Stimulated activated CD8-positive, alpha-beta memory T cell treated with anti-CD3 and anti-CD28 coated beads, Interleukin-15, amount 100 ng/mL, for 4 hours (primary cell): ENCODE results near the gene HAUS7.

Experiments
- DNase-seq, 2 donors: peaks; one replicate each; pipeline ENCODE4 v3.0.0-alpha.2; 2020; ENCODE audit warnings: low read depth in 2 of 2

Gene HAUS7

GRCh38 chrX:153499341-153499740, 29.0 kb upstream of the HAUS7 start:
- DNase-seq: no peak

DNA sequence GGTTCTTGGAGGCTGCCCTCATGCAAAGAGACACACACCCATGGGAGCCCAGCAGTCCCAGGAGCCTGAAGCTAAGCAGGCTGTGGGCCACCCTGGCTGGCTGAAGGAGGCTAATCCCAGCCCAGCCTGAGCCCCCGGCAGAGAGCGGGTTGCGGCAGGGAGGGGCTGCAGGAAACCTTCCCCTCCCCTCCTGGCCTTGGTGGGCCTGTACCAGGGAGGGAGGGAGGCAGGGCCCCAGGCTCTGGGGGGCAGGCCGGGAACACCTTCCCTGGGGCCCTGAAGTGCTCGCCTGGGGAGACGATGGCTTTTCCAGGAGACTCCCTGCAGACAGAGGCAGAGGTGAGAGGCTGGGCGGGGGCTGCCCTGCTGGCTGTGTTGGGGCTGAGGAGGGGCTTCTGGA, 28.1 kb upstream of the HAUS7 start:
- DNase-seq: no peak

GRCh38 chrX:153496590-153496959, 26.2 kb upstream of the HAUS7 start:
- no peak for DNase-seq

DNA sequence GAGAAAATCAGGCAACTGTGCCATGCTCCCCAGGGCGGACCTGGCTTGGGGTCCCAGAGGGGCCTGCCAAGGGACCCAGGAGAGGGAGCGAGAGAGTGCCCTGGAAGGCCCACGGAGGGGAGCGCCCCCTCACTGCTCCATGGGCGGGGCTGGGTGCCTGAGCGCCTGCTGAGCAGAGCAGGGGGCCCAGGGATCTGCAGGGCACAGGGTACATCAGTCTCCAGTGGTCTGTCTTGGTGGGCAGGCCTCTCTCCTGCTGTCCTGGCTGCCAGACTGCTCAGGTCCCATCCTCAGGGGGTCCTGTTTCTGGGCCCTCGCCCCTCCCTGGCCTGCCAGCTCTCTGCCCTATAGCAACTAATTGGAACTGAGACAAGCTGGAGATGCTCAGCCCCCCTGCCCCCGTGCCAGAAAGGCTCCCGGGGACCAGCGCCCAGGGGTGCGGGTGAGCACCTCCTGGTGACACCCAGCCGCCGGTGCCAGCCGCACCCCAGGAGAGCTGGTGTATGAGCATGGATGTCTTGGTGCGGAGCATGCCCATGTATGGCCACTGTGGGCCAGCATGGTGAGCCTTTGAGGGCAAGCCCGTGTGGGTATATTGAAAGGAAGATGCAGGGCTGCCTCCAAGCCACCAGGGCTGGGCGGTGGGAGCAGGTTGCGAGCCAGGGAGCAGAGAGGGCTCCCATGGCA, 25.7 kb upstream of the HAUS7 start:
- DNase-seq: no peak

DNA sequence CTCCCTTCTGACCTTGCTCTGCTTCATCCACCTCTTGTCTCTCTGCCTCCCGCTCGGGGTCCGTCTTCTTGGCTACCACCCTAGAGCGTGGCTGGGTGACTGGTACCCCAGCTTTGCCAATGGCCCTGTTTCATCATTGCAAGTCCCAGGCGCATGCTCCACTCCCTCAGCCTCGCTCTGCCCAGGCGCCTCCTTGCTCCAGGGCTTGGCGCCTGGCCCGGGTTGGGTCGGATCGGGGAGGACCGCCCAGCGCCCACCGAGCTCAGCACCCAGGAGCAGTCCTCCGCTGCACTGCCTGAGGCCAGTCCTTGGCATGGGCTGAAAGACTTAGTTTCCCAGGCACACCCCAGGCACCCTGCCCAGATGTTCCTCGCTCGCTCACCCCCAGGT, 25.0 kb upstream of the HAUS7 start:
- DNase-seq: no peak

DNA sequence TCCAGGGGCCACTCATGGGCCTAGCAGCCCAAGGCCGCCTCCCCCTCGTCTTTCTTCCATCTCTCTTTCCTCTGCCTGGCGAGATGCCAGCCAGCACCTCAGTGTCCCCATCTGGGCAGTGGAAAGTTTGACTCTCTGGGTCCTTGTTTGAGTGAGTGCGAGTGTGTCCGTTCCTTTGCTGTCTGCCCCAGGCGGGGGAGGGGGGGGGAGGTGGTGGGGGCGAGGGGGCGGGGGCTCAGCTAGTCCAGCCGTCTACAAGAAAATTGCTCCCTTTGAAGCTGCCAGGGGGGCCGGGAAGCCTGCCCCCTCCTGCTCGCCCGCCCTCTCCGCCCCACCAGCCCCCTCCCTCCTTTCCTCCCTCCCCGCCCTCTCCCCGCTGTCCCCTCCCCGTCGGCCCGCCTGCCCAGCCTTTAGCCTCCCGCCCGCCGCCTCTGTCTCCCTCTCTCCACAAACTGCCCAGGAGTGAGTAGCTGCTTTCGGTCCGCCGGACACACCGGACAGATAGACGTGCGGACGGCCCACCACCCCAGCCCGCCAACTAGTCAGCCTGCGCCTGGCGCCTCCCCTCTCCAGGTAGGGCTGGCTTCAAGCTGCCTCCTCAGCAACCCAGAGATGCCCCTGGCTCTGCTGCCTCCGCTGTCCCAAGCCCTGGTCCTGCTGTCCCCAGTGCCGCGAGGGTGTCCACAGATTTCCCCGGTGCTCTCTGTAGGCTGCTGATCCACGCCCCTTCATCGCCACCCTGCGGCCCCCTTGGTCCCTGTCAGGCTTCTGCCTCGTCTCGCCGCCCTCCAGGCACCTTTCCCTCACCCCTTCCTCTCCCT, 24.4 kb upstream of the HAUS7 start, which contains the start of gene BGN:
Gene BGN (plus strand): TSS at position 440 of the 821 bp plus-strand sequence. CDS start 9,652 bp downstream, outside the sequence.
- no peak for DNase-seq

DNA sequence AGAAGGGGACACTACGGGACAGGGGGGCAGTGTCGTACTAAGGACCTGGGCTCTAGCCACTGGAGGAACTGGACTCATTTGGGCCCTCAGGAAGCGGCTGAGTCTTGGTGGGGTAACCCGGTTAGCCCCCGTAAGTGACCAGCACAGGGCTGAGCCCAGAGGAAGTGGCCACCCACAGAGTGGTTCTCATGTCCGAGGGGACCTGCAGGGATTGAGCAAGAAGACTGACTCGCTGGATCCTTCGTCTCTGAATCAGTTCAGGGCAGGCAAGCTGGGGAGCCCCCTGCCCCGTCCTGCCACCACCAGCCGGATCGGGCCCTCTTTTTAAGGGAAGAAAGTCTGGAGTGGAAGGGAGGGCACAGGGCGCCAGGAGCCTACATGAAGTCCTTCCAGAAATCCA, 23.7 kb upstream of the HAUS7 start:
- no peak for DNase-seq

DNA sequence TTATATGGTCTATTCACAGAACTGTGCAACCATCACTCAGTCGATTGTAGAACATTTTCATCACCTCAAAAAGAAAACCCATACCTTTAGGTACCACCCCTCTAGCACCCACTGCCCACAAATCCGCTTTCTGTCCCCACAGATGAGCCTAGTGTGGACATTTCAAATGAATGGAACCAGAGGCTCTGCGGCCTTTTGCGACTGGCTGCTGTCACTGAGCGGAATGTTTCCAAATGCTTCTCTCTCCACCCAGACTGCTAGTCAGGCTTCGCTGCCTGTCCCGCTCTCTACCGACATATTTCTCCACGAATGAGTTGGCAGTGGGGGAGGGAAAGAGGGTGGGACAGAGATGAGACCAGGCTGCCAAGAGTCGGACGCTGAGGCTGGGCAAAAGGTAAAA, 22.7 kb upstream of the HAUS7 start:
- no peak for DNase-seq

DNA sequence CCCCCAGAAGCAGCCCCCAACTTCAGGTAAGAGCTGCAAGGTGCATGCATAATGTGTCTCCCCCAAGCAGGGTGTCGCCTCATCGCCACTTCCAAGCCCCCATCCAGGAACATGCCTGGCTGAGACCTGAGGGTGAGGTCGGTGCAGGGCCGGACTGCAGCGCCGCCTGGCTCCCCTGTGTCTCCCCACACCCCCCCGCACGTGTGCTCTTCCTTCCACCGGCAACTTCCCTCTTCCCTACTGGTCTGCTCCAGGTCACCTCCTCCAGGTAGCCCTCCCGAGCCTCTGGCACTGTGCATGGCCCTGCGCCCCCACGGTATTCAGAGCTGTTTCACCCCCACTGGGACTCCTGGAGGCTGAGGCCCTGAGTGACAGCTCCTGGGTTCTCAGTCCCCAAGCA, 22.2 kb upstream of the HAUS7 start:
- DNase-seq: no peak

DNA sequence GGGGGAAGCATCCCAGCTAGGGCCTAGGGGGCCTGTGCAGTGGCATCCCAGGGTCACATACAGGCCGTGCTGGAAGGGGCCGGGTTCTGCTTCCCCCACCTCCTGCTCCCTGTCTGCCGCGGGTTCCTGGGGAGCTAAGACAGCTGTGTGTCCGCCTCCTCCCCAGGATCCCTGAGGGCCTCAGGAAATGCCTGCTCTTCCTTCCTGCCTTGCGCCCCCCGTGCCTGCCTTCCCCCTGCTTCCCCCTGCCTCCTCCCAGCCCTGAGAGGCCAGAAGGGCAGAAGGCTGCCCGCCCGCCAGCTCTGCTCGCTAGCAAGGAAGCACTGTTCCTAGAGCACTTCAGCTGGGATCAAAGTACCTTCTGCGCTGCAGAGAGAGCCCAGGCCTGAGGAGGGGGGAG, 21.5 kb upstream of the HAUS7 start:
- DNase-seq: no peak

DNA sequence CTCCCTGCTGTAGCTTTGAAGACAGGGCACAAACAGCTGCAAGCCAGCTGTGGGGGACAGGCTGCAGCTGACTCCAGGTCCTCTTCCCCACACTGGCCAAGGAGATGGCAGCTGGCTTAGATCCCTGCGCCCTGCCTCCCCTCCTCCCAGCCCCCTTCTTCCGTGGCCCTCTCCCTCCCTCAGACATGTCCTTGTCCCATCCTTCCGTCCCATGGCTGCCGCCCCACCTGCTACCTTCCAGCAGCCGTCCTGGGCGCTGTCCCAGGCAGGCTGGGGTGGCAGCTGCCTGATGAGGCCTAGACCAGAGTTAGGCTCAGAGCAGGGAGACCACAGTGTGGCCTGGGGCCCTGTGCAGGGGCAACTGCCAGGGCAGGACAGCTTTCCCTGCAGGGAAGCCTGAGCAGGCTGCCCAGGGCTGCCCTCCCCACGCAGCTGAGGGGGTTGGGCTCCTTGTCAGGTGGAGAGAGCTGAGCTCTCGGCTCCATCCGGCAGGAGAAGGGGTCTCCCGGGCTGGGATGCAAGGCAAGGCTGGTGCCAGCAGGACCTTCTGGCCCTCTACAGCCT, 21.1 kb upstream of the HAUS7 start:
- DNase-seq: no peak

- no peak for DNase-seq
These were observed 20.0 kb upstream of the HAUS7 start for GRCh38 chrX:153490217-153490930.

- no peak for DNase-seq
These were observed 18.0 kb upstream of the HAUS7 start for GRCh38 chrX:153488231-153488914.

- DNase-seq: no peak
These were observed 17.3 kb upstream of the HAUS7 start for GRCh38 chrX:153487590-153488071.

GRCh38 chrX:153486171-153486570, 15.8 kb upstream of the HAUS7 start:
- no peak for DNase-seq

- no peak for DNase-seq
These were observed 15.2 kb upstream of the HAUS7 start for GRCh38 chrX:153485396-153486080.

DNA sequence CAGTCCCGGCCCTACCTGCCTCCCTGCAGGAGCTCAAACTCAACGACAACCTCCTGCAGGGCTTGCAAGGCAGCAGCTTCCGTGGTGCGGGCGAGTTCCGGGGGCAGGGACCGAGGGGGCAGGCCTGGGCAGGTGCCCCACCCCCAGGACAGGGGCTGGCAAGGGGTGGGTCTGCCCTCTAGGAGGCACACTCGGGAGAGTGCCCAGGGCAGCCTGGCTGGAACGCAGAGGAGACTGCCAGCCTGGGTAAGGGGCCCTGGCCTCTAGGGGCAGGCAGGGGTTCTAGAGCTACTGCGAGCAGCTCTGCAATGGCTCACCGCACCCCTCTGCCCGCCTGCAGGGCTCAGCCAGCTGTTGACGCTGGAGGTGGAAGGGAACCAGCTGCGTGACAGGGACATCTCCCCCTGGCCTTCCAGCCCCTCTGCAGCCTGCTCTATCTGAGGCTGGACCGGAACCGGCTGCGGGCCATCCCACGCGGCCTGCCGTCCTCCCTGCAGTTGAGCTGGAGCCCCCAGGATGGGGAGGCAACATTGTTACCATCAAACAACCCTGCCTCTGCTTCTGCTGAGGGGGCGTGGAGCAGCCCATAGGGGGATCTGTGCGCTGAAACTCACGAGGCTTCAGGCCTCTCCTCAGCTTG, 12.1 kb upstream of the HAUS7 start:
- no peak for DNase-seq

DNA sequence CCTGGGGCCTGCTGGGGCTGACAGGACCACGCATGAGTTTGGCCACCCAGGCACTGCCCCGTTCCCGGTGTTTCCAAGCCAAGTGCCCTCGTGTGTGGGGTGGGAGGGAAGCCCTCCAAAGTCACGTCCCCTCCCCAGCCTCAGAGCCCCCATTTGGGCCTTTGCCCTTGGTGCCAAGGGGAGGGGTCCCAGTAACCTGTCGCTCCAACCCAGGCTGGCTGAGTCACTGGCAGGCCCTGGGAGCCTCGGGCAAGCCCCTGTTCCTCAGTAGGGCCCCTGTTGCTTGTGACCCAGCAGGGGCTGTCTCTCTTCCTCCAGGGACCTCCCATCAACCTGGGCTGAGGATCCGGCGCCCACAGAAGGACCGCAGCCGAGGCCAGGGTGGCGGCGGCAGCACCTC, 10.7 kb upstream of the HAUS7 start:
- DNase-seq: no peak

- DNase-seq: no peak
These were observed 8.4 kb upstream of the HAUS7 start for GRCh38 chrX:153478746-153479145.

GRCh38 chrX:153477901-153478300, 7.5 kb upstream of the HAUS7 start:
- DNase-seq: no peak
